Rectal smooth muscle tissue (tissue), 1 donor: ENCODE measurements around the gene GRB10.

Source experiments
- H3K27ac ChIP-seq: one replicate; pipeline ENCODE4 v1.7.0; 2013; ENCODE audit warnings: low read depth, low read length, inconsistent platforms
- H3K27me3 ChIP-seq: one replicate; pipeline ENCODE4 v1.7.0; 2013; ENCODE audit warnings: low read length; ENCODE audit not compliant: control insufficient read depth, insufficient read depth
- H3K36me3 ChIP-seq: one replicate; pipeline ENCODE4 v1.7.0; 2013; ENCODE audit warnings: low read length; ENCODE audit not compliant: control insufficient read depth, insufficient read depth
- H3K4me1 ChIP-seq: one replicate; pipeline ENCODE4 v1.7.0; 2013; ENCODE audit warnings: low read length; ENCODE audit not compliant: control insufficient read depth, insufficient read depth
- H3K4me3 ChIP-seq: one replicate; pipeline ENCODE4 v1.7.0; 2013; ENCODE audit warnings: low read length
- H3K9ac ChIP-seq: one replicate; pipeline ENCODE4 v1.7.0; 2013; ENCODE audit warnings: low read length

The GRB10 gene

DNA sequence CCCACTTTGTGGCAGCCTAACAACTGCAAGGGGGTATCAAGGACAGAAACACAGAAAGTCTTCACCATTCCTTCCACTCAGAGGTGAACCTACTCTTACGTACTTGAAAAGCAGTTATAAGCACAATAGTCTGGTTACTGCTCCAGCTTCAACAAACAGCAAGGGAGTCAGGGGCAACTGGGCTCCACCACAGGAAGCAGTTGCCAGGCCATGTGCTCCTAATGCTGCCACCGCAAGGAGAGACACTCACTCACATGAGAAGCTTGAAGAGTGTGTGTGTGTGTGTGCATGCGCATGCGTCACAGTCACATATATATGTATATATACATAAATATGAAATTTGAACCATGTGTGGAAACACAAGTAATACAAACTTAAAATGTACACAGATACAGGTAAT lies 65.5 kb downstream of the GRB10 start:
- Histone ChIP-seq H3K36me3 (no peaks in the 10 kb centered on the region), H3K27ac (no peak overlapping the region), H3K4me1 (peaks cover 18% of the 10 kb centered on the region), H3K4me3 (no peak overlapping the region), H3K27me3 (no peaks in the 10 kb centered on the region), H3K9ac (no peak overlapping the region)

DNA sequence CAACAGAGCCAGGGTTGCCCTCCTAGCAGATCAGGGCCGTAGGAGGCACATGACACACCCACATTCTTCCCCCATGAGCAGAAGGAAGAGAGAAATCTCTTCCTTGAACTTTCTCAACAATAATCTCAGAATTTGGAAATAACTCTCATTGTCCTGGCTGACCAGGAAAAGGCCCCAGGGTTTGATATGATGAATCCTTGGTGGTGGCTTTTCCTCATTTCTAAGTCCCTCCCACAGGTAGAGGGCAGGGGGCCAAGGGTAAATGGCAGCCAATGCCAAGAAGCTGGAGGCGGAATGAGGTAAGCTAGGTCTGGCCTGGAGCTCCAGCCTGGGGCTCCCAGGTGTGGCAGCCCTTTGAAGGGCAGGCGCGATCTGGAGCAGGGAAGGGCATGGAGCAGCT lies 67.8 kb downstream of the GRB10 start:
- Histone ChIP-seq H3K4me3 (no peak overlapping the region), H3K27ac (no peak overlapping the region), H3K27me3 (no peaks in the 10 kb centered on the region), H3K36me3 (no peaks in the 10 kb centered on the region), H3K4me1 (peaks cover 20% of the 10 kb centered on the region), H3K9ac (no peak overlapping the region)

DNA sequence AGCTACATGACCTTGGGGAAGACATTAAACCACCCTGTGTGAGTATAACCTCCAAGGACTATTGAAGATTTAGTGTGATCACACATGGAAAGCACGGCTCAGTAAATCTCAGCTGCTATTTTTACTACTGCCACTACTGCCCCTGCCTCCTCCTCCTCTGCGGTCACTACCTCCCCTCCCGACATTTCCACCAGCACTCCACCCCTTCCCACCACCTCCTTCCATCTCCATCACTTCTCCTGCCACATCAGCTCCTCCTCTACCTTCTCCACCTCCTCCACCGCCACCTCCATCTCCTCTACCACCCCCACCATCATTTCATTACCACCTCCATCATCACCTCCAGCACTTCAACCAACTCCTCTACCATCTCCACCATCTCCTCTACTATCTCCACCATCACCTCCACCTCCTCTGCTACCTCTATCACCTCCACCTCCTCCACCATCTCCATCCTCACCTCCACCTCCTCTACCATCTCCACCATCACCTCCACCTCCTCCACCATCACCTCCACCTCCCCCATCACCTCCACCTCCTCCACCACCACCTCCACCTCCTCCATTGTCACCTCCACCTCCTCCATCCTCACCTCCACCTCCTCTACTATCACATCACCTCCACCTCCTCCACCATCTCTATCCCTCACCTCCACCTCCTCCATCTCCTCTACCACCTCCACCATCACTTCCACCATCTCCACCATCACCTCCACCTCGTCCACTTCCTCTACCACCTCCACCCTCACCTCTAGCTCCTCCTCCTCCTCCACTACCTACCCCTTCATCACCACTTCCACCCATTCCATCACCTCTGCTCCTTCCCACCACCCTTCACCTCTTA lies 69.4 kb downstream of the GRB10 start:
- Histone ChIP-seq H3K27ac (no peak overlapping the region), H3K27me3 (no peaks in the 10 kb centered on the region), H3K4me1 (peaks cover 20% of the 10 kb centered on the region)

DNA sequence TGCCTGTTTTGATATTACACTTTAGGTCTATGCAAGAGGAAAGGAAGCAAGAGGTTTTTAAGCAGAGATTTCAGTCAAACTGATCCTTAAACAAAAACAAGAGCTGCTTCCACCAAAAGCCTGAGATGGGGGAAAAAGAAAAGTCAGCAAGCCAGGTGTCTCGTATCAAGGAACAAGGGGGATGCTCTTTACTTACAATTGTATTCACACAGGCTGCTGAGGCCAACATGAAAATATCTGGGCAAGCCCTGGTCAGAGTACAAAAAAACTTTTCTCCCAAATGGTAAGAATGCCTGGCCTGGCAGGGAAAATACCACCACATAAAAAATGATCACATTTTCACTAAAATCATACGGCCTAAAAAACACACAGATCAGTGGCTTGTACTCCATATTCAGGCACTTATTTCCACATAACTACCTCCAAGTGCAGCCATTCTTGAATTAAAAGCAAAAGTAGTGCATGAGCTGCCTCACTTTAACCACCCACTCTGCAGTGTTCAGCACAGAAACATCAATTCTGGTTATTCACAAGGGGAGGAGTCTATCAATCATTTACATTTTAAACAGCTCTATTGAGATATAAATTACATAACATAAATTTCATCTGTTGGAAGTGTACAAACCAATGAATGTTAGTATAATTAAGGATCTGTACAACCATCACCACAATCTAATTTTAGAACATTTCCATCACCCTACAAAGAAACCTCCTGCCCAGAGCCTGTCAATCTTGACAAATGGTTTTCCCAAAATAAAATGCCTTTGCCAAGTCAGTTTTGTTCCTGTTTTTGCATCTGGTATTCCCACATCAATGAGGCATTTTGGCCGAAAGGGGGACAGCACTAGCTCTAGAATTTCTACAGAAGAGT lies 70.2 kb downstream of the GRB10 start:
- Histone ChIP-seq H3K27ac (no peak overlapping the region), H3K9ac (no peak overlapping the region), H3K36me3 (no peaks in the 10 kb centered on the region), H3K4me3 (no peak overlapping the region), H3K27me3 (no peaks in the 10 kb centered on the region), H3K4me1 (peaks cover 26% of the 10 kb centered on the region)

More for the DNA sequence above, 69.4 kb downstream of the GRB10 start:
- Histone ChIP-seq H3K9ac (no peak overlapping the region), H3K36me3 (no peaks in the 10 kb centered on the region), H3K4me3 (no peak overlapping the region)

DNA sequence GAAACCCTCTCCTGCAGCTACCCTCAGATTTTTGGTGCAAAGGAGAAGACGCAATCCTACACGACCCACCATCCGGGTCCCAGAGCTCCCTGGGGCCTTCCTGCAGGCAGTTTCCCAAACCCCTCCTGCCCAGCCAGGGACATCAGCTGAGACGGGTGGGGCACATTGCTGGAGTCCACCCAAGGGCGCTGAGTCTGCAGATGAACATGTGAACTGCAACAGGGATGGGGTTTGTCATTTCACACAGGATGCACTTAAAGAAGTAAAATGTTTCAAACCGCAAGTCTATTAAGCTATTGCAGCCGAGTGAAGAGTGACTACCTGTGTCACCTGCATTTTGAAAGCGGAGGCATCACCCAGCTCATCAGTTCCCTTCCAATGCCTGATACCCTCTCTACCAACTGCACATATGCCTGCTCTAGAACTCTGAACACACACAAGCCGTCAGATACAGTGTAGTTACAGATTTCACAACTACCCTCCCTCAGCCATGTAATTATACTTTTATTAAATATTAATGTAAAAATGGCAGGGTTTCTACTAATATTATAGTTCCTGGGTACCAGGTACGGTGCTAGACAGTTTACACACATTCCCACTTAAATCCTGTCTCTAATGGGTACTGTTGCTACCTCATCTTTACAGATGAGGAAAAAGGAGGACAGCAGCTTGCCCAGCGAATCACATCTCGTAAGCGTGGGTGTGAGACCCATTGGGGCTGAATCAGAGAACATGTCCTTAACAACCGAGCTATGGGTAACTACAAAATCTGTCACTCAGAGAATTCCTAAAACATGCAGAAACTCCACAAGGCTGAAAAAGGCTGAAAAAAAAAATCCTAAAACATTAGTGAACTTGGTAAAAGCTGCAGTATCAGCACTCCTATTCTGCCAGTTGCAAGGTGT lies 71.2 kb downstream of the GRB10 start:
- peak overlapping the region; percentile 30 for H3K27ac ChIP-seq

DNA sequence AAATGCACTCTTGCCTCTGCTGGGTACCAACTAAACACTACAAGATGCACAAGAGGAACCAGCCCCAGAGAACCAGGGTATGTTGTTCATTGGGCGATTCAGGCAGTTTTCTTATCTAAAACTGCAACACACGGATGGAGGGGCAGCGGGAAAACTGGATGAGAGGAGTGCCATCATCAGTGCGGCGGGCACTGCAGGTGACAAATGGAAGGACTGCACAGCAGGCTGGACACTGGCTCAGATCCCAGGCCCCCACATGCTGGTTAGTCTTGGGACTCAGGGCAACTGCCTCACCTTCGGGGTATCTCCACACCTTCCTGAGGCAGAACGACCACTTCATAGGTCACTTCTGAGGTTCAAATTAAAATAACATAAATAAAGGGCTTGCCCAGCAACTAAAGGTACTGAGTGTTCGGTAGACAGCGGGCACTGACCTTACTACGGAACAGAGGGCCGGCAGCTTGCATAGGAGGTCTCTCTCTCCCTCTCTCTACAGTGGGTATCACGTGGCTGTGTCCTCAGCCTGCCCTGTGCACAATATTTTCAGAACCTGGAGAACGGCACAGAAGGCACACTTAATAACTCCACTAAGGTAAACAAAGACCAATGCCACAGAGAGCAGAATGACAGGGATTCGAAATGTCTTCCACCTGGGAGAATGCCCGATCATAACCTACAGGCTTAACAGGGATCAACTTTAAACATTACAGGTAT lies 72.1 kb downstream of the GRB10 start:
- Histone ChIP-seq H3K9ac (no peak overlapping the region), H3K27ac (peak overlapping the region; percentile 30)

More for the DNA sequence above, 71.2 kb downstream of the GRB10 start:
- Histone ChIP-seq H3K36me3 (no peaks in the 10 kb centered on the region), H3K9ac (no peak overlapping the region), H3K4me1 (peaks cover 35% of the 10 kb centered on the region), H3K4me3 (no peak overlapping the region), H3K27me3 (no peaks in the 10 kb centered on the region)

DNA sequence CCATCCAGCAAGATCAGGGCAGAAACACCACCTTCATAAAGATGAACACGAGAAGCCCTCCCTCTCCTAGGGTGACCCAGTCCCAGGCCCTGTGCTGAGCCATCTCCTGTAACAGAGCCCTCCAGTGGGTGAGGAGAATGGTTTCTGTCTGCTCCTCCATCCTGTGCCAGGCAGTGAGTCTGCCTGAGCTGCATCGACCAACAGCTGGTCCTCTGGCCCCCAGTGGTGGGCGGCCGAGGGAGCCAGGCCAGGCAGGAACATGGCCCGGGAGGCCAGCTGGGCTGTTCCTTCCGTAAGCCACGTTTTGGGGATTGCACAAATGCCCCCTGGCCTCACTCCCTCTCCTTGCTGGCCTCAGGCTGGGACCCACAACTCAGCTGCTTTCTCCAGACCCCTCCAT lies 73.5 kb downstream of the GRB10 start:
- no peaks in the 10 kb centered on the region for H3K27me3 ChIP-seq
- H3K9ac ChIP-seq, result no peak overlapping the region
- H3K27ac ChIP-seq, result peak overlapping the region; percentile 33
- no peaks in the 10 kb centered on the region for H3K36me3 ChIP-seq
- no peak overlapping the region for H3K4me3 ChIP-seq
- H3K4me1 ChIP-seq, result peaks cover 35% of the 10 kb centered on the region

More for the DNA sequence above, 72.1 kb downstream of the GRB10 start:
- Histone ChIP-seq H3K4me3 (no peak overlapping the region), H3K4me1 (peaks cover 35% of the 10 kb centered on the region), H3K27me3 (no peaks in the 10 kb centered on the region), H3K36me3 (no peaks in the 10 kb centered on the region)

DNA sequence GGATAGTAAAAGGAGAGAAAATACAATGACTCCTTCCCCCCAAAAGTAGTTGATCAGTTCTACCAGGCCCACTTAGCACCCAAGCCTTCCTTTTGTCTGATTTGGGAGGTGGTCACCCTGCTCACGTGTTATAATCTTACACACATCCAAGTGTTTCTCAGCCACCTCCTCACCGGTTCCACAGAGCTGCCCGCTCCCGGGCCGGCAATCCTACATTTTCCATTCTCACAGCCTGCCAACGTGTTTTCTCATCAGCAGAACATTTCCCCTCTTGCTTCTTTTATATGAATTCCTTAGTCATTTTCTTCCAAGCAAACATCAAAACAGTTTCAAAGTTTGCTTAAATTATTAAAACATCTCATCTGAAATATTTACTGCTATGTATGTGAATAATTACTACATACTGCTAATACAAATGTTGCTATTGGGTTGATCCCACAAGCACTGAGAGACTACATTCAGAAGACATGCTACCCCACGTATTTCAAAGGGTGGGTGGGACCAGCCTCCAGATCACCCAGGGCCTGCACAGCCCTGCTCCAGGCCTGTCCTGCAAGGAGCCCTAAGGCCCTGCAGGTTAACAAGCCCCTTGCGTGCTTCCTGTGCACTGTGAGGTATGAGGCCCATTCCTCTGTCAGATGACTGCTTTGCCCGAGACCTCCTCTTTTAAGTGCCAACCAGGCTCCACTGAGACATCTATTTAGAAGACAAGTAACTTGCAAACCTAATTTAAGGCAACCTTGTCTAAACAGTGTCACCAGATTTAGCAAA lies 75.3 kb downstream of the GRB10 start:
- H3K27ac ChIP-seq, result peak overlapping the region; percentile 35
- no peak overlapping the region for H3K4me3 ChIP-seq
- peaks cover 28% of the 10 kb centered on the region for H3K4me1 ChIP-seq
- no peaks in the 10 kb centered on the region for H3K36me3 ChIP-seq
- no peak overlapping the region for H3K9ac ChIP-seq
- H3K27me3 ChIP-seq, result no peaks in the 10 kb centered on the region

DNA sequence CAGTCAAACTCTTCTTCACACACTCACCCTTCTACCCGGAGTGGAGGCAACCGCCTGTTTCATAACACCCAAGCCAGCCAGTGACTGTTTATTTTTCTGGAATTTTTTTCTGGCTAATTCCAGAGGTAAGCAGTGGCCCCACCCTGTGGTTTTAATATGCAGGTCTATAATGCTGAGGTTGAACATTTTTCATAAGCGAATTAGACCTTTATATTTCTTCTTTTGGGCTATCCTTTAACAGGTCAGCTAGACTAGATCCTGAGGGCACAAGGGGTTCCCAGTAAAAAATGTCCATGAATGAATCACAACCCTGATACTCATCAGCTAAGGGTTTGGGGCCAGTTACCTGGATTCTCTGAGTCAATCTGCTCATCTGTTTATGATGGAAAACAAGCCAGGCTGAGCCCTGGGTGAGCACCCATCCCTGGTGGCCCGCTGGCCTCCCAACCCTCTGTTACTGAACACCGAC lies 76.2 kb downstream of the GRB10 start:
- peaks cover 22% of the 10 kb centered on the region for H3K4me1 ChIP-seq
- peak overlapping the region; percentile 18 for H3K27ac ChIP-seq

DNA sequence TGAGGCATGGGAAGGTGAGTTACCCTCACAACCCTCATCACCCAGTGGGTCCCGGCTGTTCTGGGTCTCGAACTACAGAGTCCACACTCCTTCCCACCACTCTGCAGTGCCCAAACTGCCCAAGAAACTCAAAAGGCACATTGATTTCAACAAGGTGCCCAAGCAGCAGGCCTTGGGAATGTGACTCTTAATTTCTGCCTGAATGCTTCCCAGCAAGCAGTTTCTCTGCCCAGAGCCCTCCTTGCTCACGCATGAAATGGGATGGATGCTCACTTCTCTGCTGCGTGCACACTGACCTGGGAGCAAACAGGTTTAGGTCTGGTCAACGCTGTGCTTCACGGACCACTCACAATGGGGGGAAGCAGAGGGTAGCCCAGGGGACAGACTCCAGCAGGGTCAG lies 77.9 kb downstream of the GRB10 start:
- no peak overlapping the region for H3K27ac ChIP-seq
- H3K4me3 ChIP-seq, result no peak overlapping the region
- H3K9ac ChIP-seq, result no peak overlapping the region
- H3K27me3 ChIP-seq, result no peaks in the 10 kb centered on the region
- peaks cover 15% of the 10 kb centered on the region for H3K4me1 ChIP-seq
- H3K36me3 ChIP-seq, result no peaks in the 10 kb centered on the region

More for the DNA sequence above, 76.2 kb downstream of the GRB10 start:
- H3K9ac ChIP-seq, result no peak overlapping the region
- H3K27me3 ChIP-seq, result no peaks in the 10 kb centered on the region
- H3K36me3 ChIP-seq, result no peaks in the 10 kb centered on the region
- no peak overlapping the region for H3K4me3 ChIP-seq

DNA sequence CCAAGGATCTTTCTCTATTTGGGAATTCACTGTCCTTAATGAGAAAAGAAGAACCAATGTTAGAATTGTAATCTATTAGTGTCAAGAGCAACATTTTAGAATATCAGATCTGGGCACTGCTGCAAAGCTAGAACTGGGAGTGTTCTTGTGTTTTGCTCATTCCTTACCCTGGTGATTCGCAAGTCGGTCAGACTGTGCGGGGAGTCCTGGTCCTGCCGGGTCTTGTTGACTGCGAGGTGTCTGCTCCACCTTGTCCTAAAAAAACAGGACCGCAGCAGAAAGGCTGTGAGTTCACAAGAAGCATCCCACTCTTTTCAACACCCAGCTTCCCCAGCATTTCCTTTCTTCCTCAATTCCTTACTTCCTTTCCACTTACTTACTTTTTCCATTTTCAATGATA lies 79.0 kb downstream of the GRB10 start:
- no peak overlapping the region for H3K9ac ChIP-seq
- H3K27me3 ChIP-seq, result no peaks in the 10 kb centered on the region
- H3K27ac ChIP-seq, result no peak overlapping the region
- peaks cover 17% of the 10 kb centered on the region for H3K4me1 ChIP-seq
- H3K4me3 ChIP-seq, result no peak overlapping the region
- no peaks in the 10 kb centered on the region for H3K36me3 ChIP-seq
